Esophagus muscularis mucosa (tissue), 4 donors: Measurements from ENCODE around the gene PARD6G. TPM values are rescaled to one million over a fixed set of nuclear protein-coding genes. Genes with fewer than 3 reads are reported as not detected.
"Not testable (repeated sequence)": the region's sequence is repeated elsewhere in the genome, so short reads cannot be mapped to it uniquely, and the experiment has no call there.

ENCODE experiments used
- DNase-seq: peaks from one replicate; pipeline ENCODE4 v3.0.0-alpha.2; 2017; ENCODE audit errors: extremely low spot score
- H3K27ac ChIP-seq, 4 donors: fragments of 200-600 bp; sonication (generic); replicated peaks in 1 of 4; 1 replicate in 3 of 4; 2 replicates in 1 of 4; pipeline ENCODE4 v1.5.1; 2016 to 2019; ENCODE audit warnings: mild to moderate bottlenecking in 1 of 4
- H3K27me3 ChIP-seq, 4 donors: fragments of 200-600 bp; sonication (generic); one replicate each; pipeline versions ENCODE4 v1.5.1 to v1.6.0; 2016 to 2019
- H3K36me3 ChIP-seq, 4 donors: fragments of 200-600 bp; sonication (generic); one replicate each; pipeline ENCODE4 v1.5.1; 2016 to 2019
- H3K4me1 ChIP-seq, 4 donors: fragments of 200-600 bp; sonication (generic); one replicate each; pipeline ENCODE4 v1.5.1; 2016 to 2019
- H3K4me3 ChIP-seq, 4 donors: fragments of 200-600 bp; sonication (generic); 1 replicate in 2 of 4; 2 replicates in 2 of 4; pipeline ENCODE4 v1.5.1; 2016 to 2019; ENCODE audit warnings: mild to moderate bottlenecking in 4 of 4, moderate library complexity in 1 of 4
- H3K9me3 ChIP-seq, 4 donors: fragments of 200-600 bp; sonication (generic); 1 replicate in 3 of 4; 2 replicates in 1 of 4; pipeline ENCODE4 v1.5.1; 2016 to 2019
- CTCF ChIP-seq, 3 experiments: fragments of 200-600 bp in 2 of 3; fragments of 450-650 bp in 1 of 3; sonication (generic) in 2 of 3; IDR thresholded peaks; one replicate each; pipeline ENCODE4 v1.5.1; 2017 to 2019; ENCODE audit warnings: antibody characterized with exemption in 3 of 3, mild to moderate bottlenecking in 2 of 3, moderate library complexity in 1 of 3
- EP300 ChIP-seq: sonication (generic); formaldehyde crosslinking; IDR thresholded peaks from one replicate; pipeline ENCODE4 v1.6.1; 2017; ENCODE audit warnings: antibody characterized with exemption
- POLR2A ChIP-seq: fragments of 450-650 bp; IDR thresholded peaks from one replicate; pipeline ENCODE4 v1.6.1; 2017; ENCODE audit warnings: antibody characterized with exemption, moderate library complexity, mild to moderate bottlenecking, low read depth
- POLR2AphosphoS5 ChIP-seq, 2 donors: sonication (generic); formaldehyde crosslinking; IDR thresholded peaks; one replicate each; pipeline ENCODE4 v1.6.1; 2017; ENCODE audit warnings: antibody characterized with exemption in 2 of 2
- whole genome bisulfite sequencing: methylation state at CpG from one replicate; pipeline ENCODE4 v1.1.5; 2018; 5-methylcytosine and 5-hydroxymethylcytosine counted together
- intact Hi-C: fragments of 100-400 bp; cut with DNase I; formaldehyde crosslinking; loops from one replicate; pipeline ENCODE4 v1.15.1; 2023
- total RNA-seq, 4 donors: library from RNA; depleted of rRNA; stranded (reverse); fragments of >200 nt; gene quantifications; one replicate each; pipeline versions ENCODE4 v1.1.0 to v1.2.1, GENCODE V29; 2016

Gene PARD6G
- total RNA-seq, 4 donors from 2014 or later: 5.4 to 11.3 (median 10.4) TPM

- peaks cover 0 to 18% (median 16%) of the 10 kb centered on the region in 4 donors for H3K4me1 ChIP-seq
- no peaks in the 10 kb centered on the region for H3K36me3 ChIP-seq
- WGBS: 72% methylated on average over 13 of the region's 13 CpGs
- TF ChIP-seq EP300 (no peak), POLR2AphosphoS5 (IDR thresholded peaks at IDR 0.05) (no peak)
- intact Hi-C loops: no loop called here
- peaks cover 0 to 6% (median 2%) of the 10 kb centered on the region in 4 donors for H3K9me3 ChIP-seq
- H3K4me3 ChIP-seq: no peak overlapping the region
- no peak for DNase-seq
- H3K27ac ChIP-seq: no peak overlapping the region
- H3K27me3 ChIP-seq: no peaks in the 10 kb centered on the region
Observed at GRCh38 chr18:80167931-80168330, 79.4 kb downstream of the PARD6G start.

- Histone ChIP-seq H3K4me1 (peaks cover 0 to 18% (median 16%) of the 10 kb centered on the region in 4 donors), H3K9me3 (peaks cover 0 to 6% (median 2%) of the 10 kb centered on the region in 4 donors), H3K27me3 (no peaks in the 10 kb centered on the region), H3K36me3 (no peaks in the 10 kb centered on the region), H3K4me3 (no peak overlapping the region), H3K27ac (no peak overlapping the region)
- intact Hi-C loops: no loop called here
- DNase-seq: no peak
- WGBS: 95% methylated on average over 2 of the region's 9 CpGs
- no peak for TF ChIP-seq POLR2A
- TF ChIP-seq CTCF (IDR thresholded peaks at IDR 0.05): no peak
- no peak for TF ChIP-seq POLR2AphosphoS5 (IDR thresholded peaks at IDR 0.05)
- no peak for TF ChIP-seq EP300
Observed at GRCh38 chr18:80167331-80167730, 80.0 kb downstream of the PARD6G start.

GRCh38 chr18:80166725-80167124, 80.6 kb downstream of the PARD6G start:
- peaks cover 0 to 6% (median 2%) of the 10 kb centered on the region in 4 donors for H3K9me3 ChIP-seq
- no peak overlapping the region for H3K4me3 ChIP-seq
- peaks cover 0 to 14% (median 12%) of the 10 kb centered on the region in 4 donors for H3K4me1 ChIP-seq
- no peak overlapping the region for H3K27ac ChIP-seq
- no peaks in the 10 kb centered on the region for H3K36me3 ChIP-seq
- DNase-seq: no peak
- 92% methylated on average over 6 of the region's 6 CpGs for WGBS
- intact Hi-C loops: no loop called here
- TF ChIP-seq POLR2AphosphoS5 (IDR thresholded peaks at IDR 0.05): no peak
- no peak for TF ChIP-seq POLR2A
- TF ChIP-seq CTCF (IDR thresholded peaks at IDR 0.05): no peak
- TF ChIP-seq EP300: no peak
- no peaks in the 10 kb centered on the region for H3K27me3 ChIP-seq

GRCh38 chr18:80166240-80166639, 81.1 kb downstream of the PARD6G start:
- Histone ChIP-seq H3K9me3 (peaks cover 0 to 6% (median 2%) of the 10 kb centered on the region in 4 donors), H3K4me1 (peaks cover 0 to 9% (median 7%) of the 10 kb centered on the region in 4 donors), H3K27me3 (no peaks in the 10 kb centered on the region), H3K27ac (no peak overlapping the region), H3K4me3 (no peak overlapping the region), H3K36me3 (no peaks in the 10 kb centered on the region)
- no peak for DNase-seq
- 91% methylated on average over 10 of the region's 10 CpGs for WGBS
- intact Hi-C loops: no loop called here
- no peak for TF ChIP-seq POLR2AphosphoS5 (IDR thresholded peaks at IDR 0.05)
- no peak for TF ChIP-seq EP300
- no peak for TF ChIP-seq CTCF (IDR thresholded peaks at IDR 0.05)
- TF ChIP-seq POLR2A: no peak

- H3K9me3 ChIP-seq, H3K36me3 ChIP-seq, H3K27me3 ChIP-seq, intact Hi-C loops, H3K4me1 ChIP-seq, H3K4me3 ChIP-seq, H3K27ac ChIP-seq, DNase-seq: not testable (repeated sequence)
- 88% methylated on average over 9 of the region's 9 CpGs for WGBS
Observed at GRCh38 chr18:80164727-80165355, 82.5 kb downstream of the PARD6G start.

- Histone ChIP-seq H3K9me3 (peaks cover 0 to 6% (median 2%) of the 10 kb centered on the region in 4 donors), H3K36me3 (peaks cover 0 to 5% (median 2%) of the 10 kb centered on the region in 4 donors), H3K27me3 (peaks cover 0 to 9% (median 0%) of the 10 kb centered on the region in 4 donors), H3K4me3 (no peak overlapping the region), H3K27ac (no peak overlapping the region), H3K4me1 (peaks cover 0 to 13% (median 9%) of the 10 kb centered on the region in 4 donors)
- no peak for DNase-seq
- intact Hi-C loops: no loop called here
- TF ChIP-seq POLR2A: no peak
- TF ChIP-seq EP300: no peak
- no peak for TF ChIP-seq POLR2AphosphoS5 (IDR thresholded peaks at IDR 0.05)
- TF ChIP-seq CTCF (IDR thresholded peaks at IDR 0.05): no peak
- 95% methylated on average over 7 of the region's 7 CpGs for WGBS
Observed at GRCh38 chr18:80163183-80163582, 84.1 kb downstream of the PARD6G start.
